HT1080 (cell line): ENCODE measurements around the gene SLC7A9. TPM values are rescaled to one million over a fixed set of nuclear protein-coding genes. Genes with fewer than 3 reads are reported as not detected.
"Not testable (repeated sequence)": the region's sequence is repeated elsewhere in the genome, so short reads cannot be mapped to it uniquely, and the experiment has no call there.

ENCODE experiments used
- DNase-seq: peaks from one replicate; pipeline ENCODE4 v3.0.0-alpha.2; 2015; ENCODE audit warnings: low read depth
- small RNA-seq: library from RNA; depleted of rRNA; stranded (forward); fragments of <200 nt; gene quantifications from one replicate; pipeline ENCODE3, GENCODE V24; 2014
- total RNA-seq: library from RNA; depleted of rRNA; stranded (reverse); fragments of >200 nt; shearing (Covaris generic); gene quantifications from 2 replicates; pipeline ENCODE4 v1.2.3, GENCODE V29; 2014; rRNA removed

The SLC7A9 gene
- total RNA-seq, 1 experiment from 2014 or later: not detected

DNA sequence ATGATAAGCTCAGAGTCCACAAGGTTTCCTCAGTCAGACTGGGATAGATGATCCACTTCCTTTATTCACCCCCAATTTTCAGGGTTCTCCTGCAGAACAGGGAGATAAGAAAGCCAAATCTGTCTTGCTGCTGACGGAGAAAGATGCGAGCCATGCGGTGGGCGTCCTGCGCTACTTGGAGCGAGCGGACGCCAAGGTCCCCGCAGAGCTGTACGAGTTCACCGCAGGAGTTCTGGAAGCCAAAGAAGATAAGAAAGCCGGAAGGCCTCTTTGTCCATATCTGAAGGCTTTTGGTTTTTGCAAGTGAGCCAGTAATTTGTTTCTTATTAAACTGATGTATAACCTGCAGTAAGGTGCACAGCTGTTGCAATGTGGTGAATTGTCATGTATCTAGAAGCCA, 66.7 kb downstream of the SLC7A9 start:
- no peak for DNase-seq

DNA sequence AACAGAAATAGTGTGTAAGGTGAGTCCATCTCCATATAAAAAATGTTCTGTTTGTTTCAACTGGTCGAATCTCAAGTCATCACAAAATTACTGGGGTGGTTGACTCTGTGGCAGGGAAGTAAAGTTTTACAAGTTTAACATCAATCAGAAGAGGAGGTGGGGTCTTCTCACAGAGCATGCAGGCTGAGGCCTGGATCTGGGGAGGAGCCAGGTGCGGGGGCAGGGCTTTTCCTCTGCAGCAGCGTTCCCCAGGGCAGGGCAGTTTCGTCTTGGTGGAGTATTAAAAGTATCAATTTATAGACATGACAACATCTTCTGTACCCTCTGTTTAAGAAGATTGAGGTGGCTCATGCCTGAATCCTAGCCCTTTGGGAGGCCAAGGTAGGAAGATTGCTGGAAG, 68.8 kb downstream of the SLC7A9 start:
- no peak for DNase-seq

GRCh38 chr19:32800191-32800590, 69.4 kb downstream of the SLC7A9 start:
- no peak for DNase-seq

GRCh38 chr19:32798201-32798600, 71.4 kb downstream of the SLC7A9 start:
- DNase-seq: no peak

DNA sequence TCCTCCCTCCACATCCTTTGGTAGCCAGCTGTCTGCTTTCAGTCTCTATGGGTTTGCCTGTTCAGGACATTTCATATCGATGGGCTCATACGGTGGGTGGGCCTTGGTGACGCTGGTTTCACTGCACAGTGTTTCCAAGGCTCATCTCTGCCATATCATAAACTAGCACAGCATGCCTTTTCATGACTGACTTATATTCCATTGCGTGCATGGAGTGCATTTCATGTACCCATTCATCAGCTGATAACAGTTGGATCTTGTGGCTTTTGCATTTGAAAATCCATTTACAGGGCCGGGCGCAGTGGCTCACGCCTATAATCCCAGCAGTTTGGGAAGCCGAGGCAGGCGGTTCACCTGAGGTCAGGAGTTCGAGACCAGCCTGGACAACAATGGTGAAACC, 80.1 kb downstream of the SLC7A9 start:
- no peak for DNase-seq

- DNase-seq: not testable (repeated sequence)
Observed at GRCh38 chr19:32787895-32788294, 81.7 kb downstream of the SLC7A9 start.

GRCh38 chr19:32787161-32787813, 82.3 kb downstream of the SLC7A9 start:
- DNase-seq: not testable (repeated sequence)

DNA sequence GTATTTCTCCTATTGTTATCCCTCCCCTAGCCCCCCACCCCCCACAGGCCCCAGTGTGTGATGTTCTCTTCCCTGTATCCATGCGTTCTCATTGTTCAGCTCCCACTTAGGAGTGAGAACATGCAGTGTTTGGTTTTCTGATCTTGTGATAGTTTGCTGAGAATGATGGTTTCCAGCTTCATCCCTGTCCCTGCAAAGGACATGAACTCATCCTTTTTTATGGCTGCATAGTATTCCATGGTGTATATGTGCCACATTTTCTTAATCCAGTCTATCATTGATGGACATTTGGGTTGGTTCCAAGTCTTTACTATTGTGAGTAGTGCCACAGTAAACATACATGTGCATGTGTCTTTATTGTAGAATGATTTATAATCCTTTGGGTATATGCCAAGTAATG, 87.5 kb downstream of the SLC7A9 start:
- not testable (repeated sequence) for DNase-seq

- DNase-seq: no peak
Observed at GRCh38 chr19:32781280-32781679, 88.3 kb downstream of the SLC7A9 start.

Small RNA genes lying within 50 kb of the gene (small RNA-seq; reads per million reads assigned to genes)
- not detected for gene RN7SKP22

Other genes starting within 250 kb of the SLC7A9 start
- 37.5 and 45.3 TPM in 2 replicates for gene ANKRD27, start 194.6 kb downstream of the SLC7A9 start, total RNA-seq
- 1.9 and 2.2 TPM in 2 replicates for gene RGS9BP, start 193.9 kb downstream of the SLC7A9 start, total RNA-seq
- 8.9 and 15.4 TPM in 2 replicates for gene NUDT19, start 177.9 kb downstream of the SLC7A9 start, total RNA-seq
- gene TDRD12, start 150.0 kb downstream of the SLC7A9 start, total RNA-seq: 0.05 TPM in 1 of 2 replicates, not detected in the other
- gene CEP89, start 102.2 kb upstream of the SLC7A9 start, total RNA-seq: 10.2 and 11.3 TPM in 2 replicates
- gene FAAP24, start 102.5 kb upstream of the SLC7A9 start, total RNA-seq: 3.2 and 4.1 TPM in 2 replicates
- gene RHPN2, start 195.1 kb upstream of the SLC7A9 start, total RNA-seq: 13.0 and 17.0 TPM in 2 replicates
- gene GPATCH1, start 211.4 kb upstream of the SLC7A9 start, total RNA-seq: 5.2 and 5.6 TPM in 2 replicates